Eye (tissue), 1 donor: ENCODE data around the gene CRACR2A.

ENCODE experiments used
- DNase-seq: peaks from one replicate; pipeline ENCODE4 v3.0.0-alpha.2; 2015

The CRACR2A gene

DNA sequence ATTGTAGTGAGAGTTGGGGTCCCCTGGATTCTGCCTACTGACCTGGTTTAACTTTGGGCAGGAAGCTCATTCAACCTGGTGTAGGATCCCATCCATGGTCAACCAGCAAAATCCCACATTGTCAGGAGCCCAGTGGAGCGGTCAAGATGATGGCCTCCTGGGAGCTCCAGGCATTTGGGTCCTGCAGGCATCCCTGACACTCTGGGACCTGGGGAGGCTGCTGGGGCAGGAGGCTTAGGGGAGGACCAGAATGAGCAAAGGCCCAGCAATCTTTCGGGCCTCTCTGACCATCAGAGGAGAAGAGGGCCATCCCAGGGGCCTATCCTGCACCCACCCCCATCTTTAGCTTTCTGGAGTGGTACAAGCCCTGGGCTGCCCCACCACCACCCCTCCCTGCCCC, 157.9 kb downstream of the CRACR2A start:
- no peak for DNase-seq

GRCh38 chr12:3593906-3594483, 158.9 kb downstream of the CRACR2A start:
- no peak for DNase-seq

DNA sequence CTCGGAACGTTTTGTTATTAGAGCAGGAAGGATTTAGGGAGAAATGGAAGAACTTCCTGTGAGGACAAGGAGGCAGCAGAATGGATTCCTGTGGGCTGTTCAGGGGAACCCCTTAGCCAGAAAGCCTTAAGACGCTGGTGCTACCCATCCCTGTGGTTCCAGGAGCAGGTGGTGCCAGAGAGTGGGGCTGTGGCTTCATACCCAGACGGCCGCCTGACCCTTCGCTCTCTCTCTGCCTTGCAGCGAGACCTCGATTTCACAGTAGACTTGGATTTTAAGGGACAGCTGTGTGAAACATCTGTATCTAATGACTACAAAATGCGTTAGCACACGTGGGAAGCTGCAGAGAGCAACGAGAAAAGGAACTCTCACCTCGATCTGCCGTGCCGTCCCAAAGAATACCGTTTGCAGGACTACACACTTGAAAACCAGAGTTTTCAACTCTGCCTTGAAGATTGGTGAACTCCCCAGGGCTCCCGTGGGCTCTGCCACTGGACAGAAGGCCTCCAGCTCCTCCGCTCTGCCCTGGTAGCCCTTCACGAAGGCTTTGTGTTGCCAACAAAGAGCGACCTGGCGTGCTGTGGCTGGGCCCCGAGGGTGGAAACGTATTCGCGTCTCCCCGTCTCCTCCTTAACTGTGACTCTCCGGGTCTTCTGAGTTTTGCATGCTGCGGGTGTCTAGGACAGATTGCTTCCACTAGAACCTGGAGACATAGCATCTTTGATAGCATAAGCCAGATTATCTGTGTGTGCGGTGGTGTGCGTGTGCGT, 159.9 kb downstream of the CRACR2A start:
- no peak for DNase-seq

- DNase-seq = no peak
These were observed 163.2 kb downstream of the CRACR2A start for GRCh38 chr12:3589745-3590144.

DNA sequence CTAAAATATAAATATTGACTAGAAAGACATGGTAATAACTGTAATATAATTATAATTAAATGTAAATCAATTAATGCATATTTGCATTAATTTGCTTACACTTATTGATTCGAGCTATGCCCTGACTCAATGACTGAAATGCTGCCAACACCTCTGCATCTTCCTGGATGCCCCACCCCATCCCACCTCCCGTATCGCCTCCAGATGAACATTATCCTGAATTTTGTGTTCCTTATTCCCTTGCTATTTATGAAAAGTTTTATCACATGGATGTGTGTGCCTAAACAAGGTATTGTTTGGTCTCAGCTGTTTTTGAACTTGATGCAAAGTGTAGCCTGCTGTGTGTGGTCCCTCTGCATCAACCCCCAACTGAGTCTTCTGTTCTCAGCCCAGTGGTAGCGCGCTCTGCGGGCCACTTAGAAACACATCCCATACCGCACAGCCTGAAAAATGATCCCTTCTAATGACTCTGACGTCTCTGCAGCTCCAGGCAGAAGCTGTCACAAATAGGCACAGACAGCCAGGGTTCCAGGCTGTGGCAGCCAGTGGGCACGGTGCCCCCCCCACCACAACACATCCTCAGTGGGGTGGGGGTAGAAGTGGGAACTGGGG, 165.4 kb downstream of the CRACR2A start:
- DNase-seq = no peak

DNA sequence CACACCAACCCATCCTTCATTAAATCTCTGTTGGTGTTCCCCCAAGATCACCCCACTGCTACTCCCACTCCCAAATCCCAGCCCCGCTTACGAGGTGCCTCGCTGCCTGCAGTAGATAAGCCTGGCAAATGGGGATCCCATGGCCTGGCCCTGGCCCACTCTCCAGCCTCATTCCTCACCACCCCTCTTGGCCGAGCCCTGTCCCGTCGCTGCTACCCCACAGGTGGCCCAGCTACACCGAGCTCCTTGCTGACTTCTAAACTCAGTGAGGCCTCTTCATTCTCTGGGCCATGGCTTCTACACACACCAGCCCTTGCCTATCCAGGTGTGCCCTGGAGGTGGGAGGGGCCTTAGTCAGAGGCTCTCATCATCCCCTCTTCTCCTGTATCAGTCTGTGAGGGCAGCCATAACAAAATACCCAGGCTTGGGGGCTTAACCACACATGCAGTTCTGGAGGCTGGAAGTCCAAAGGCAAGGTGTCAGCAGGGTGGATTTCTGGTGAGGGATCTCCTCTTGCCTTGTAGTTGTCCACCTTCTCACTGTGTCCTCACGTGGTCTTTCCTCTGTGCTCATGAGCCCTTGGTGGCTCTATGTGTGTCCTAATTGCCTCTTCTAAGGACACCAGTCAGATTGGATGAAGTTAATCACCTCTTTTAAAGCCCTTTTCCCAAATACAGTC, 169.1 kb downstream of the CRACR2A start:
- no peak for DNase-seq

GRCh38 chr12:3580094-3580749, 172.7 kb downstream of the CRACR2A start:
- no peak for DNase-seq

GRCh38 chr12:3579446-3580093, 173.3 kb downstream of the CRACR2A start:
- no peak for DNase-seq

DNA sequence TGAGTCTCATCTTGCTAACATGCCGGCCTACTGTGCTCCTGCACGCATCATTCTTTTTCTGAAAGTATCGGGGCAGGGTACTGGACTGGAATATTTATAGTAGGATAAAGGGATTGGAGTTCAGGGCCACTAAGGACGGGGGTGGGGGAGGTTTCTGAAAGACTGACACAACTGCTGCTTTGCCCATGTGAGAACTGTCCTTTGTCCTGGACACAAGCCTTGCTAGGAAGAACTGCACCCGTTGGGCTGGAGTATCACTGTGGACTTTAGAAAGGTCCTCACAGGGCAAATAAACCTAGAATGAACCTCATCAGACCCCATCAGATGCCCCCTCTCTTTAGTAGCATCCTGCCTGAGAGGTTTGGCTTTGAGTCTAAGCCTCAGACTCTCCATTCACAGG, 174.4 kb downstream of the CRACR2A start:
- no peak for DNase-seq

- no peak for DNase-seq
These were observed 176.0 kb downstream of the CRACR2A start for GRCh38 chr12:3576891-3577290.

DNA sequence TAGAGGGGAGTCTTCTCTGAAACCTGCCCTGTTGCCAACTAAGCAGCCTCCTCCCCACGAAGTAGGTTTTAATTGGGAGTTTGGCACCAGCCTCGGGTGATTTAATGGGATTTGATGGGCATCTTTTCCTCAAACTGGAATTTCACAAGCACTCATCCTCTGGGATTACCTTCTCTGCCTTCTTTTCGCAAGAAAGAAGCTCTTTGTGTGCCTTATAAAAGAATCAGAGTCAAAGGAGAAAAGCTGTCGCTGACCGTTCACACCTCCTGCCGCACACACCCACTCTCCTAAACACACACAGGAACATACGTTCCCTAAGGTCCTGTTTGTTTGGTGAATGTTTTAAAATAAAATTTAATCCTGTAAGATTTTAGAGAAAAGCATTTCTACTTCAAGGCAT, 177.9 kb downstream of the CRACR2A start:
- DNase-seq = no peak

GRCh38 chr12:3572560-3572959, 180.3 kb downstream of the CRACR2A start:
- DNase-seq = peak; percentile 69

- DNase-seq = peak; percentile 57
These were observed 181.2 kb downstream of the CRACR2A start for GRCh38 chr12:3571724-3572123.

- no peak for DNase-seq
These were observed 181.6 kb downstream of the CRACR2A start for GRCh38 chr12:3571323-3571722.

- no peak for DNase-seq
These were observed 184.2 kb downstream of the CRACR2A start for GRCh38 chr12:3568695-3569094.

- no peak for DNase-seq
These were observed 186.9 kb downstream of the CRACR2A start for GRCh38 chr12:3565985-3566384.
